Lung (tissue), 12 donors: ENCODE measurements around the gene RRAS. TPM values are rescaled to one million over a fixed set of nuclear protein-coding genes. Genes with fewer than 3 reads are reported as not detected.
"Not testable (repeated sequence)": the region's sequence is repeated elsewhere in the genome, so short reads cannot be mapped to it uniquely, and the experiment has no call there.

Experiments
- ATAC-seq: fragments of 200-7000 bp; cut with Tn5 transposase; one replicate; pipeline ENCODE4 v1.9.1; 2020; ENCODE audit warnings: moderate number of reproducible peaks; ENCODE audit not compliant: insufficient read depth, low FRiP score
- DNase-seq, 3 donors: peaks; one replicate each; pipeline ENCODE4 v3.0.0-alpha.2; 2013 to 2017
- H3K27ac ChIP-seq, 2 donors: one replicate each; pipeline ENCODE4 v1.5.1; 2013; ENCODE audit warnings: mild to moderate bottlenecking in 2 of 2, moderate library complexity in 2 of 2, control low read depth in 1 of 2, inconsistent platforms in 1 of 2, low read depth in 1 of 2, low read length in 1 of 2
- H3K27me3 ChIP-seq, 3 donors: one replicate each; pipeline ENCODE4 v1.5.1; 2013; ENCODE audit warnings: low read length in 2 of 3; ENCODE audit not compliant: control insufficient read depth in 3 of 3, insufficient read depth in 3 of 3
- H3K36me3 ChIP-seq, 4 donors: one replicate each; pipeline ENCODE4 v1.5.1; 2013; ENCODE audit warnings: low read length in 4 of 4, mild to moderate bottlenecking in 1 of 4, moderate library complexity in 1 of 4; ENCODE audit not compliant: control insufficient read depth in 4 of 4, insufficient read depth in 4 of 4
- H3K4me1 ChIP-seq, 5 donors: one replicate each; pipeline ENCODE4 v1.5.1; 2013; ENCODE audit warnings: low read length in 5 of 5, mild to moderate bottlenecking in 2 of 5, moderate library complexity in 1 of 5; ENCODE audit not compliant: control insufficient read depth in 5 of 5, insufficient read depth in 5 of 5
- H3K4me3 ChIP-seq: one replicate; pipeline ENCODE4 v1.5.1; 2013; ENCODE audit warnings: mild to moderate bottlenecking, control low read depth, moderate library complexity
- H3K9ac ChIP-seq, 2 donors: one replicate each; pipeline ENCODE4 v1.5.1; 2013; ENCODE audit warnings: low read length in 2 of 2, control low read depth in 1 of 2; ENCODE audit not compliant: insufficient read depth in 1 of 2
- H3K9me3 ChIP-seq, 4 donors: one replicate each; pipeline ENCODE4 v1.5.1; 2013; ENCODE audit warnings: low read length in 3 of 4, mild to moderate bottlenecking in 1 of 4, moderate library complexity in 1 of 4; ENCODE audit not compliant: control insufficient read depth in 4 of 4, insufficient read depth in 3 of 4
- CTCF ChIP-seq: IDR thresholded peaks from 2 replicates; pipeline ENCODE4 v1.5.1; 2012; ENCODE audit warnings: mild to moderate bottlenecking; ENCODE audit errors: control extremely low read depth, extremely low read depth
- WGBS, 2 donors: extraction: QIAGEN DNeasy Blood & Tissue Kit; methylation state at CpG; one replicate each; pipeline ENCODE4 v1.1.7; 2013; 5-methylcytosine and 5-hydroxymethylcytosine counted together
- polyA plus RNA-seq, 2 donors: library from polyadenylated mRNA; stranded (reverse); fragments of 200-250 nt; gene quantifications; one replicate each; pipeline ENCODE4 v1.2.1, GENCODE V29; 2013
- total RNA-seq, 2 donors: library from RNA; depleted of rRNA in 1 of 2; stranded (reverse); fragments of >200 nt in 1 of 2; gene quantifications; one replicate each; pipeline ENCODE4 v1.2.1, GENCODE V29; 2014 to 2021
- donor health status: control.
- donor health status: control.
- donor health status: Bipolar disorder and iron deficiency.
- donor health status: healthy.
- donor health status: DM: yes; HTN: yes; CAD: no.

Gene RRAS
- total and polyA plus RNA-seq, 4 donors, result 26.3 to 180 (median 106) TPM

- no peak overlapping the region for H3K27ac ChIP-seq
- TF ChIP-seq CTCF, result no peak
- 90 to 96% methylated on average over 9 of the region's 9 CpGs for WGBS, 2 donors
- no peaks in the 10 kb centered on the region for H3K9me3 ChIP-seq
- DNase-seq (no peak), ATAC-seq (no peak)
- no peaks in the 10 kb centered on the region for H3K27me3 ChIP-seq
- H3K4me1 ChIP-seq, result peaks cover 0 to 14% (median 5%) of the 10 kb centered on the region in 5 donors
- H3K4me3 ChIP-seq, result no peak overlapping the region
- H3K36me3 ChIP-seq, result peaks cover 0 to 18% (median 11%) of the 10 kb centered on the region in 4 donors
- H3K9ac ChIP-seq, result no peak overlapping the region
Observed at GRCh38 chr19:49629659-49630058, 10.3 kb downstream of the RRAS start.

- Histone ChIP-seq H3K36me3 (peaks cover 6 to 27% (median 15%) of the 10 kb centered on the region in 4 donors), H3K9ac (no peak overlapping the region), H3K4me1 (peaks cover 0 to 6% (median 4%) of the 10 kb centered on the region in 5 donors), H3K4me3 (no peak overlapping the region), H3K27me3 (no peaks in the 10 kb centered on the region), H3K27ac (no peak overlapping the region), H3K9me3 (no peaks in the 10 kb centered on the region)
- TF ChIP-seq CTCF, result no peak
- ATAC-seq (no peak), DNase-seq (peak; percentile 40 to 63 (median 57))
- WGBS, 2 donors, result 70 to 83% methylated on average over 11 of the region's 11 CpGs
Observed at GRCh38 chr19:49626226-49626625, 13.7 kb downstream of the RRAS start.

- H3K4me1 ChIP-seq, result peaks cover 0 to 4% (median 0%) of the 10 kb centered on the region in 5 donors
- no peak overlapping the region for H3K9ac ChIP-seq
- H3K36me3 ChIP-seq, result peaks cover 8 to 33% (median 16%) of the 10 kb centered on the region in 4 donors
- no peak for TF ChIP-seq CTCF
- ATAC-seq (no peak), DNase-seq (no peak)
- no peak overlapping the region for H3K4me3 ChIP-seq
- no peaks in the 10 kb centered on the region for H3K9me3 ChIP-seq
- WGBS, 2 donors, result 84 to 85% methylated on average over 27 of the region's 27 CpGs
- no peak overlapping the region for H3K27ac ChIP-seq
- no peaks in the 10 kb centered on the region for H3K27me3 ChIP-seq
Observed at GRCh38 chr19:49624967-49625910, 14.7 kb downstream of the RRAS start.

GRCh38 chr19:49617860-49618259 is 22.1 kb downstream of the RRAS start:
- not testable (repeated sequence) for DNase-seq, ATAC-seq, H3K9ac ChIP-seq, H3K4me3 ChIP-seq, H3K27ac ChIP-seq, H3K27me3 ChIP-seq, H3K4me1 ChIP-seq, H3K9me3 ChIP-seq
- H3K36me3 ChIP-seq, result peaks cover 10 to 56% (median 41%) of the 10 kb centered on the region in 4 donors
- 88 to 92% methylated on average over 13 of the region's 13 CpGs for WGBS, 2 donors
